Right forelimb (tissue), 1 donor: ENCODE measurements around the gene HIBCH.
A peak's percentile ranks its signal among the peaks of the same experiment; 100 is the strongest.
"Not testable (repeated sequence)": the region's sequence is repeated elsewhere in the genome, so short reads cannot be mapped to it uniquely, and the experiment has no call there.

ENCODE experiments used
- DNase-seq: peaks from one replicate; pipeline ENCODE4 v3.0.0-alpha.2; 2018

The HIBCH gene

DNA sequence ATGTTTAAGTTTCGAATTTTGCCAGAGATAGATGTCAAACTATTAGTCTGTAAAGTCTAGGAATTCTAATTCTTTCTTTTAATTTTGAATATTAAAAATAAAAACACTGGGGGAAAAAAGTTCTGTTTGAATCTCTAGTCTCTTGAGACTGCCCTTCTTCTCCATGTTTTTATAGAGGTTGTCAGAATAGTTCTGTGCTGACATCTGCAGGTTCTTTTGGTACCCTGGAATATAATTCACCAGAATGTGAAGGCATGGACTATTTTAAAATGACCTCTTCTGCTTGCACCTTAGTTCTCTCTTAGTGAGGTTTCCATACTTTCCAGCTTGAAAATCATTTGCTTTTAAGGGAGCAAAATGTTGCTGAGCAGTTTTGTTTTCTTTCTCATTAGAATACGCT is 136.1 kb downstream of the HIBCH start:
- no peak for DNase-seq

DNA sequence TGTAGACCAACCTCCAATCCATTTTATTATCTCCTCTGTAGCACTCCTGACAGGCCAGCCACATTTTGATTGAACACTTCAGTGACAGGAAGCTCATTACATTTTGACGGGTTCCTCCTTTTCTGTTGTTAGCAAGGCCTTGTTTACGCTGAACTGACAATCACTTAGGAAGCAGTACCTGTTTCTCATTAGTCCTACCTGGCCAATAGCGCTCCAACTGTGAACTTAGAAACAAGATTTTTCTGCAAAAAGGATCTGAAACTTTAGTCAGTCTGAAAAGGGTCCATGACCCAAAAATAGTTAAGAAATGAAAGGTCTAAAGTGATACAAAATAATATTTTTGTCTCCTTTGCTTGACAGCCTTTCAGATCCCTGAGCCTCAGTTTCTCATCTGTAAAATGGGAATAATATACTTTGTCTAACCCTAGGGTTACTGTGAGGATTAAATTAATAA is 137.5 kb downstream of the HIBCH start:
- DNase-seq = no peak

- DNase-seq = no peak
Observed at GRCh38 chr2:190181123-190181669, 138.4 kb downstream of the HIBCH start.

DNA sequence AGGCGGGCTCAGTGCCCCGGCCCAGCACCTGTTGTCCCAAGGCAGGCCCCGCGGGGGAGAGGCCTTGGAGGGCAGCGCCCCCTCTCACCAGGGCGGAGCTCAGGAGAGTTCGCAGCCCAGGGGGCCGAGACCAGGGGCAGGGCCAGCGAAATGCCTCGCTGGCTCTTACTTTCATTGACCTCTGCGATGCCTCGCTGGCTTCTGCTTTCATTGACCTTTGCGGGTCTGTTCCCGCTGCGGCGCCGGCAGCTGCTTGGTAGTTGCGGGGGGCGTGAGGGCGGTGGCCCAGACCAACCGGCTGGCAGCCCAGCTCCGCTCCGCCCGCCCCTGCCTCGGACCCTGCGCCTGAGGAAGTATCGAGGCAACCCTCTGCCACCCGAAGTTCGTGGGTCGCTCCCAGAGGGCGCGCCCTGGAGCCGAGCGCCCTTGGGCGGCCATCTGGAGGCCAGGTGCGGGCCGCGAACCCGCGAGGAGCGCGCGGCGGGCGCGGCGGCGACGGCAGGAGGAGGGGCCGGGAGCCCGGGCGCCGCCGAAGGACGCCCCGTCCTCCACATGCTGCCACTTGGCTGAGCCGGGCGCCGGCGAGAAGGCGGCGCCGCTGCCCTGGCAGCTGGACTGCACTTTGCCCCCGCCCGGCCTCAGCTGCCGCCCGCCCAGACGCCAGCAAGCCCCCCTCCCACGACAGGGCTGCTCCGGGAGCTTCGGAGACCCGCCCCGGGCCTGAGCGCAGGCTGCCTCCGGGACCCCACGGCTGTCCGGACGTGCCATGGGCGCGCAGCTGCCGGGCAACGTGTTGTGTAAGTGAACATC is 139.1 kb downstream of the HIBCH start:
- DNase-seq = peak; percentile 77

DNA sequence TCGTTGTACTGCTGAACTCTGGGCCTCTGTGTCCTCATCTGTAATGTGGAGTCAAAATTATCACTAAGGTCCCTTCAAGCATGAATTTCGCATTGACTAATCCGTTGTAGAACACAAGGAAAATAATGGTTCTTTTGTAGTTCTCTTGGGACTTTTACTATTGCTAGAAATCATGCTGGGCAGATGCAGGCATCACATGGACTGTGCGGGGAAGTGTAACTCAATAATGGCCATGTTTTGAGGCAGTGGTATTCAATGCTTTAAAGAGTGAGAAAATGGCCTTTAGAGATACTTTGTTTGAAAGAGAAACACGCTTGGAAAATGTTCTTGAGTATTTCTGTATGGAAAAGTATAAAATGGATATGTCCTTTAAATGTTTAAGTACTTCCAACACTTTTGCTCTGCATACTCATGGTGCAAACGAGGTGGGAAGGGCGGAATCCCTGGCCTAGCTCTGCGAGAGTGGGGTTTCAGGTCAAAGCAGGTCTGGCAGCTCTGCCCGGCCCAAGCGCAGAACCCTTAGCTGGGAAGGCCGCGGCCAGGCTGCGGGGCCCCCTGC is 139.8 kb downstream of the HIBCH start:
- DNase-seq = no peak

GRCh38 chr2:190178066-190178722 is 141.4 kb downstream of the HIBCH start:
- DNase-seq = no peak

DNA sequence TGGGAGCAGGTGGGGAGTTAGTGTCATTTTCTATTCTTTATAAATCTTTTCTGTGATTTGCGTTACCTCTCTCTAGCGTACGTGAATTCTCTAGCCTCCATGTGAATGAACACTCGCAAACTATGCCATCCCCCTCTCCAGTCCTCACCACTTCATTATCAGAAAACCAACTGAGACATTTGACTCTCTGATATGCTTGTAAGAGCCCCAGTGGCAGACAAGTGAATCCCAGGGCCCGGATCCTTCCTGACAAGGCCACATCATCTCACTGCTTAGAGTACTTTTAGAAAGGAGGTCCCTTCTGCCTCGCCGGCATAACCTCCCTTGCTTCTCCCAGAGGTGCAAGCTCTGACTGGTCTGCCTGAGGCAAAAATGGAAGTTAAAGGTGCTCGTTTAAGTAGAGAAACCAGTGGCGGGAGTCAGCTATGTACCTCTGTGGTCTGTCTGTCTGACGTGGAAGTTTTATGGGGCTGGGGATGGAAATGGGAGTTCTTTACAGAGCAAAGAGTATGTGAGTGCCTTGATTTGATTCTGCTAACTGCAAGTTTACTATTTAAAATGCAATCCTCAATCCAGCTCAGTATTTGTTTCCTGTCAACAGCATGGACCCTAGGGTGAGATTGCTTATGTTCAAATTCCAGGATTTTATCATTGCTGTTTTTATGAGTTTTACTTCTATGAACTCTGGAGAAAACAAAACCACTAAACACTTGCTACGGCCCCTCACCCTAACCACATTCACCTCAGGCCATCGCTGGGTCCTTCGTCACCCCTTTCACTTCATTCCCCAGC is 142.2 kb downstream of the HIBCH start:
- DNase-seq = no peak

GRCh38 chr2:190173392-190173791 is 146.2 kb downstream of the HIBCH start:
- no peak for DNase-seq

DNA sequence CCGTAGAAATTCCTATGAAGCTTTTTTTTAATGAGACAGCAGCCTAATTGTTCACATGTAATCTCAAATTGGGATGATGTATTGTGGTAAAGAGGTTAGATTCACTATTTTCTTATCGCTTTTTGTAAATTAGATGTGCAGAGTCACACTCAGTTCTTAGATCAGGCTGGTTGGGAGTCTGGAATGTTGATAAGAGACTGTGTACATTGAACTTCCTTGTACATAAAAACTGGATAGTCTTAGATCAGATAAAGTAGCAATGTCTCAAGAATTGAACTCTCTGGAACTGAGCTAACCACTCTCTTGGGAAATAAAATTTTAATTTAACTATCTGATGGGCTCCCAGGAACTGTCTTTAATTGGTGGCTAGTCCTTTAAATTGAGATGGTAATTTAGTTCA is 149.0 kb downstream of the HIBCH start:
- no peak for DNase-seq

GRCh38 chr2:190169221-190170072 is 150.2 kb downstream of the HIBCH start:
- DNase-seq = no peak

GRCh38 chr2:190167702-190168101 is 151.9 kb downstream of the HIBCH start:
- no peak for DNase-seq

GRCh38 chr2:190165491-190165890 is 154.1 kb downstream of the HIBCH start:
- DNase-seq = no peak

DNA sequence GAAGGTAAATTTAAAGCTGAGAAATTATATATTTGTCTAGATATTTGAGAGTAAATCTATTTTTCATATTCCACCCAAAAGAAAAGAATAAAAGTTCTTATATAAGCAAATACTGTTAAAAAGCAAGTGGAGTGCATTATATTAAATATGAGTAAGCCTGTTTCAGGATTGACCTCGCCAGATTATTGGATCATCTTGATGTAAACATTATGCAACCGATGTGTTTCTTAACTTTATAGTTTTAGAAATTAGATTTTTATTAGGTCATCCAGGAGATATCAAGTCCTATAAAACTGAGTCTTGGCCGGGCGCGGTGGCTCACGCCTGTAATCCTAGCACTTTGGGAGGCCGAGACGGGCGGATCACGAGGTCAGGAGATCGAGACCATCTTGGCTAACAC is 156.8 kb downstream of the HIBCH start:
- DNase-seq = no peak

GRCh38 chr2:190159453-190159852 is 160.2 kb downstream of the HIBCH start:
- no peak for DNase-seq

DNA sequence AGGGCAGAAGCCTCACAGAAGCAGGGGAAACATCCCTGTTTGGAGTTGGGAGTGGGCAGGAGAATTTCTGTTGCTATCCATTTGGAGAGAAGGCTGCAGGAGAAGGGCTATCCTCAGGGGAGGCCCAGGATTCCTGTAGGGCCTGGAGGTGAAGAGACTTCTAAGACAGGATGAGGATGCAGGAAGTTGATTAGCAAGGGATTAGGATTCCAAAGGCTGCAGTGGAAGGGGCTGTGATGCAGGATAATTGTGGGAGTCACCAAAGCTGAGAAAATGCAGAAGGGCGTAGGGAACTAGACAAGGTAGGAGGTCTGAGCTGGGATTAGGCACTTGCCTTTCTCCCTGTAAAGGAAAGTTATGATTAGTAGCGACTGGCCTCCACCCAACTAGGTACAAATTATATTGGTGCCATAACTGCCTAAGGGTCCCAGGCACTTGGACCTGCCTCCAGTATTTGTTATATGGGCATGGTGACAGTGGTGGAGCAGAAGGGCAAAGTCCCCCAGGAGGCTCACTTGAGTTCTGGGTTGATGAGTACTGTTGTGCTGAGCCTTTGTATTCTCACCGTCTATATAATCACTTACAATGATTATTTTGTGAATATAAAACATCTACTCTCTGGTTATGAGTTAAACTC is 160.7 kb downstream of the HIBCH start:
- no peak for DNase-seq

DNA sequence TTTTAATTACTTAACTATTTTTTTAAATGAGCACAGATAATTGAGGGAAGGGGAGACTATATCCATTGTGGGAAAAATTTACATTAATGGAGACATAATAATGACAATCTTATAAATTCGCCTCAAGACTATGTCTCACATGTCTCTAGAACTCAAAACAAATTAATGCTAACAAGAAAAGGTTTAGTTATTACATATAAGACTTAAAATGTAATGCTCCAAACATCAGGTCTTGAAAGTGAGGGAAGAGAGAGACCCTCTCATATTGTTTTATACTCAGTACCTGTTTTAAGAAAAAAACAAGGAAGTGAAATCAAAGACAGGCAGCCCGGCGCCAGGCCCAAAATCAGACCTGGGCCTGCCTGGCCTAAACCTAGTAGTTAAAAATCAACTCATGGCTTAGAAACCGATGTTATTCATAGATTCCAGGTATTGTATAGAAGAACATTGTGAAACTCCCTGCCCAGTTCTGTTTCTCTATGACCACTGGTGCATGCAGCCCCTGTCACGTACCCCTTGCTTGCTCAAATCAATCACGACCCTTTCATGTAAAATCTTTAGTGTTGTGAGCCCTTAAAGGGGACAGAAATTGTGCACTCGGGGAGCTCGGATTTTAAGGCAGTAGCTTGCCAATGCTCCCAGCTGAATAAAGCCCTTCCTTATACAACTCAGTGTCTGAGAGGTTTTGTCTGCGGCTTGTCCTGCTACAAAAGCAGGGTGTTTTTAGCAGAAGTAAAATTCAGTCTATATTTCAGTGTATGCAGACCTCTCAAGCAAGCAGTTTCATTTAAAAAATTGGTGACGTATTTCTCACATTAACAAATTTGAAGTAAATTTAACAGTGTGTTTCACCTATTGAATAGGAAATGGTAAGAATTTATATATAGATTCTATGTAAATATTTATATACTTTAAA is 161.8 kb downstream of the HIBCH start:
- DNase-seq = not testable (repeated sequence)

GRCh38 chr2:190156530-190157212 is 163.0 kb downstream of the HIBCH start:
- DNase-seq = no peak
